Measurements from ENCODE around the gene ACBD7.

ACBD7 gene

DNA sequence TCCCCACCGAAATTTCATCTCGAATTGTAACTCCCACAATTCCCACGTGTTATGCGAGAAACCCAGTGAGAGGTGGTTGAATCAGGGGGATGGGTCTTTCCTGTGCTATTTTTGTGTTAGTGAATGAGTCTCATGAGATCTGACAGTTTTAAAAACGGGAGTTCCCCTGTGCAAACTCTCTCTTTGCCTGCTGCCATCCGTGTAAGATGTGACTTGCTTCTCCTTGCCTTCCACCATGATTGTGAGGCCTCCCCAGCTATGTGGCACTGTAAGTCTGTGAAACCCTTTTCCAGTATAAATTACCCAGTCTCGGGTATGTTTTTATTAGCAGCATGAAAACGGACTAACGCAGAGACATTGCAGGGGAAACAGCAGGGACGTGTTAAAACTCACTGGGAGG lies 50.2 kb downstream of the ACBD7 start:
- DNase-seq (ENCODE audit: insufficient read length, low spot score) (no peak), FAIRE-seq (no peak)
- TF ChIP-seq POLR2AphosphoS5 (IDR thresholded peaks at IDR 0.05; ENCODE audit: low read depth, low read length) (no peak), POU2F2 (IDR thresholded peaks at IDR 0.05; ENCODE audit: low read depth, low read length) (no peak), PAX5 (IDR thresholded peaks at IDR 0.05; ENCODE audit: insufficient read depth, low read length, severe bottlenecking) (no peak), POLR2A (IDR thresholded peaks at IDR 0.05; ENCODE audit: low read depth, low read length) (no peak), TAF1 (IDR thresholded peaks at IDR 0.05; ENCODE audit: low read depth, low read length) (no peak), SPI1 (IDR thresholded peaks at IDR 0.05; ENCODE audit: low read depth, low read length) (no peak)

GRCh38 chr10:15037691-15038090 lies 50.9 kb downstream of the ACBD7 start:
- TF ChIP-seq POLR2A (IDR thresholded peaks at IDR 0.05; ENCODE audit: low read depth, low read length): no peak
- no peak for TF ChIP-seq TAF1 (IDR thresholded peaks at IDR 0.05; ENCODE audit: low read depth, low read length)
- TF ChIP-seq POU2F2 (IDR thresholded peaks at IDR 0.05; ENCODE audit: low read depth, low read length): no peak
- no peak for TF ChIP-seq PAX5 (IDR thresholded peaks at IDR 0.05; ENCODE audit: insufficient read depth, low read length, severe bottlenecking)
- TF ChIP-seq SPI1 (IDR thresholded peaks at IDR 0.05; ENCODE audit: low read depth, low read length): no peak
- TF ChIP-seq POLR2AphosphoS5 (IDR thresholded peaks at IDR 0.05; ENCODE audit: low read depth, low read length): no peak
- no peak for FAIRE-seq

GRCh38 chr10:15035385-15036301 lies 52.9 kb downstream of the ACBD7 start:
- TF ChIP-seq POU2F2 (IDR thresholded peaks at IDR 0.05; ENCODE audit: low read depth, low read length) (no peak), POLR2A (IDR thresholded peaks at IDR 0.05; ENCODE audit: low read depth, low read length) (no peak), POLR2AphosphoS5 (IDR thresholded peaks at IDR 0.05; ENCODE audit: low read depth, low read length) (no peak)
- FAIRE-seq (no peak), DNase-seq (ENCODE audit: insufficient read length, low spot score) (no peak)

More at GRCh38 chr10:15037691-15038090, 50.9 kb downstream of the ACBD7 start:
- DNase-seq (ENCODE audit: insufficient read length, low spot score): no peak

GRCh38 chr10:15027741-15028140 lies 60.8 kb downstream of the ACBD7 start:
- DNase-seq (ENCODE audit: insufficient read length, low spot score) (no peak), FAIRE-seq (no peak)
- no peak for TF ChIP-seq POLR2AphosphoS5 (IDR thresholded peaks at IDR 0.05; ENCODE audit: low read depth, low read length)
- TF ChIP-seq POLR2A (IDR thresholded peaks at IDR 0.05; ENCODE audit: low read depth, low read length): no peak
- no peak for TF ChIP-seq SPI1 (IDR thresholded peaks at IDR 0.05; ENCODE audit: low read depth, low read length)
- no peak for TF ChIP-seq PAX5 (IDR thresholded peaks at IDR 0.05; ENCODE audit: insufficient read depth, low read length, severe bottlenecking)
- TF ChIP-seq POU2F2 (IDR thresholded peaks at IDR 0.05; ENCODE audit: low read depth, low read length): no peak
- no peak for TF ChIP-seq TAF1 (IDR thresholded peaks at IDR 0.05; ENCODE audit: low read depth, low read length)
